Measurements from ENCODE around the gene MCC. TPM values are rescaled to one million over a fixed set of nuclear protein-coding genes. Genes with fewer than 3 reads are reported as not detected.

Gene MCC
- polyA plus RNA-seq, 2 of the 4 experiments (the other 2 are of a cell fraction) = 0.09 to 0.10 TPM

DNA sequence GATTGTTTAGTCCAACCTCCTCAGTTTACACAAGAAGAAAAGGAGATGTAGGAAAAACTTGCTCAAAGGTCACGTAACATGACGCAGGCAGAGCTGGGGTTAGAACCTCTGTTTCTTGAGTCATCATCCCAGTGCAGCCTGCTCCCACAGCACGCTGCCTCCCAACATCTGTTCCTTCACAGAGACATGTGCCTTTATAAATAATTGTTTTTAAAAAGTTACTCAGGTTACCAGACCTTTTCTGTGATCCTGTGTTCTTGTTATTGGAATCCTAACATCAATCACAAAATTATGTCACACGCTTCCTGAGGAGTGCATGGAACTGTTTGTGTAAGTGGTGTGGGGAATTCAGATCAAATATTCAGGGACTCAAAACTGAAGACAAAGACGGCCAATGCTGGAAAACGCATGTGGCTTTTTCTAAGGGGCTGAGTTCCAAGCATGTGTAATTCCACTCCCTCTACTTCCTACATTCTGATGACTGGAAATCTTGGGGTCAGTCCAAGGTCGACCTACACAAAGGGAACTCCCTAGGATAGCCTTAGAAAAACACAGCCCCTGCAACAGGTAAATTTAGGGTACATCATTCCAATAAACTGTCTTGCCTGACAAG is 237.8 kb downstream of the MCC start:
- Histone ChIP-seq H3K4me1 (no peaks in the 10 kb centered on the region), H3K4me3 (no peak overlapping the region), H3K9me3 (peaks cover 3% of the 10 kb centered on the region; the same call in 1 of the 3 replicates), H3K27ac (no peak overlapping the region), H3K4me2 (no peak overlapping the region)
- CTCF ChIA-PET = no interaction called here
- POLR2A ChIA-PET = no interaction called here
- FAIRE-seq (no peak), ATAC-seq (no peak), DNase-seq (ENCODE audit: low read depth in 1 of 2, low spot score in 1 of 2) (peak in 1 of 2 experiments; percentile 20)
- no peak for TF ChIP-seq POLR2A (IDR thresholded peaks at IDR 0.05; ENCODE audit: low read length)
- no peak for TF ChIP-seq RFX5 (IDR thresholded peaks at IDR 0.05)
- TF ChIP-seq FOSB (CRISPR knock-in tag; IDR thresholded peaks at IDR 0.05) = no peak
- TF ChIP-seq GATA3 (IDR thresholded peaks at IDR 0.05; ENCODE audit: borderline replicate concordance) = no peak
- TF ChIP-seq, protein P1, sequence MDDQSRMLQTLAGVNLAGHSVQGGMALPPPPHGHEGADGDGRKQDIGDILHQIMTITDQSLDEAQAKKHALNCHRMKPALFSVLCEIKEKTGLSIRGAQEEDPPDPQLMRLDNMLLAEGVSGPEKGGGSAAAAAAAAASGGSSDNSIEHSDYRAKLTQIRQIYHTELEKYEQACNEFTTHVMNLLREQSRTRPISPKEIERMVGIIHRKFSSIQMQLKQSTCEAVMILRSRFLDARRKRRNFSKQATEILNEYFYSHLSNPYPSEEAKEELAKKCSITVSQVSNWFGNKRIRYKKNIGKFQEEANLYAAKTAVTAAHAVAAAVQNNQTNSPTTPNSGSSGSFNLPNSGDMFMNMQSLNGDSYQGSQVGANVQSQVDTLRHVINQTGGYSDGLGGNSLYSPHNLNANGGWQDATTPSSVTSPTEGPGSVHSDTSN (IDR thresholded peaks at IDR 0.05) = no peak
- TF ChIP-seq, protein P2, sequence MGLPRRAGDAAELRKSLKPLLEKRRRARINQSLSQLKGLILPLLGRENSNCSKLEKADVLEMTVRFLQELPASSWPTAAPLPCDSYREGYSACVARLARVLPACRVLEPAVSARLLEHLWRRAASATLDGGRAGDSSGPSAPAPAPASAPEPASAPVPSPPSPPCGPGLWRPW (IDR thresholded peaks at IDR 0.05) = no peak
- no peak for TF ChIP-seq HMGXB4 (CRISPR knock-in tag; IDR thresholded peaks at IDR 0.05; ENCODE audit: borderline replicate concordance)
- no peak for TF ChIP-seq NFE2L2 (conservative IDR thresholded peaks at IDR 0.05; ENCODE audit: low read length)
- TF ChIP-seq KDM5A (IDR thresholded peaks at IDR 0.05) = no peak
- no peak for TF ChIP-seq RNF2 (IDR thresholded peaks at IDR 0.05; ENCODE audit: borderline replicate concordance, low read depth)
- TF ChIP-seq CTCF (IDR thresholded peaks at IDR 0.05) = no peak
- WGBS (ENCODE audit: missing lambda C conversion rate) = 28% methylated on average over 7 of the region's 7 CpGs

GRCh38 chr5:113249206-113249605 is 239.0 kb downstream of the MCC start:
- Histone ChIP-seq H3K9me3 (peaks cover 3% of the 10 kb centered on the region; the same call in 1 of the 3 replicates), H3K4me1 (no peaks in the 10 kb centered on the region), H3K4me2 (no peak overlapping the region), H3K27ac (no peak overlapping the region), H3K4me3 (no peak overlapping the region)
- POLR2A ChIA-PET = no interaction called here
- 48% methylated on average over 1 of the region's 1 CpG for WGBS (ENCODE audit: missing lambda C conversion rate)
- TF ChIP-seq SREBF2 (IDR thresholded peaks at IDR 0.05) (no peak), JUN (IDR thresholded peaks at IDR 0.05) (no peak), JUNB (IDR thresholded peaks at IDR 0.05) (no peak), HEYL (CRISPR knock-in tag; IDR thresholded peaks at IDR 0.05) (no peak), ZC3H11A (IDR thresholded peaks at IDR 0.05) (no peak), HDAC2 (IDR thresholded peaks at IDR 0.05) (no peak), HOXB13 (CRISPR knock-in tag; IDR thresholded peaks at IDR 0.05; ENCODE audit: low read depth) (no peak), ZNF302 (CRISPR knock-in tag; IDR thresholded peaks at IDR 0.05) (no peak)
- TF ChIP-seq, protein P3, sequence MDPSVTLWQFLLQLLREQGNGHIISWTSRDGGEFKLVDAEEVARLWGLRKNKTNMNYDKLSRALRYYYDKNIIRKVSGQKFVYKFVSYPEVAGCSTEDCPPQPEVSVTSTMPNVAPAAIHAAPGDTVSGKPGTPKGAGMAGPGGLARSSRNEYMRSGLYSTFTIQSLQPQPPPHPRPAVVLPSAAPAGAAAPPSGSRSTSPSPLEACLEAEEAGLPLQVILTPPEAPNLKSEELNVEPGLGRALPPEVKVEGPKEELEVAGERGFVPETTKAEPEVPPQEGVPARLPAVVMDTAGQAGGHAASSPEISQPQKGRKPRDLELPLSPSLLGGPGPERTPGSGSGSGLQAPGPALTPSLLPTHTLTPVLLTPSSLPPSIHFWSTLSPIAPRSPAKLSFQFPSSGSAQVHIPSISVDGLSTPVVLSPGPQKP (IDR thresholded peaks at IDR 0.05; ENCODE audit: low read depth, low read length) = no peak
- TF ChIP-seq, protein P2 (IDR thresholded peaks at IDR 0.05) = no peak
- no peak for DNase-seq (ENCODE audit: low read depth in 1 of 2, low spot score in 1 of 2)
- no peak for FAIRE-seq
- no peak for ATAC-seq
- CTCF ChIA-PET = no interaction called here

Measured in A549 (cell line).